Rectal smooth muscle tissue (tissue), 1 donor: ENCODE data around the gene SERGEF.

Experiments
- H3K27ac ChIP-seq: one replicate; pipeline ENCODE4 v1.7.0; 2013; ENCODE audit warnings: low read depth, low read length, inconsistent platforms
- H3K27me3 ChIP-seq: one replicate; pipeline ENCODE4 v1.7.0; 2013; ENCODE audit warnings: low read length; ENCODE audit not compliant: control insufficient read depth, insufficient read depth
- H3K36me3 ChIP-seq: one replicate; pipeline ENCODE4 v1.7.0; 2013; ENCODE audit warnings: low read length; ENCODE audit not compliant: control insufficient read depth, insufficient read depth
- H3K4me1 ChIP-seq: one replicate; pipeline ENCODE4 v1.7.0; 2013; ENCODE audit warnings: low read length; ENCODE audit not compliant: control insufficient read depth, insufficient read depth
- H3K4me3 ChIP-seq: one replicate; pipeline ENCODE4 v1.7.0; 2013; ENCODE audit warnings: low read length
- H3K9ac ChIP-seq: one replicate; pipeline ENCODE4 v1.7.0; 2013; ENCODE audit warnings: low read length

The SERGEF gene

DNA sequence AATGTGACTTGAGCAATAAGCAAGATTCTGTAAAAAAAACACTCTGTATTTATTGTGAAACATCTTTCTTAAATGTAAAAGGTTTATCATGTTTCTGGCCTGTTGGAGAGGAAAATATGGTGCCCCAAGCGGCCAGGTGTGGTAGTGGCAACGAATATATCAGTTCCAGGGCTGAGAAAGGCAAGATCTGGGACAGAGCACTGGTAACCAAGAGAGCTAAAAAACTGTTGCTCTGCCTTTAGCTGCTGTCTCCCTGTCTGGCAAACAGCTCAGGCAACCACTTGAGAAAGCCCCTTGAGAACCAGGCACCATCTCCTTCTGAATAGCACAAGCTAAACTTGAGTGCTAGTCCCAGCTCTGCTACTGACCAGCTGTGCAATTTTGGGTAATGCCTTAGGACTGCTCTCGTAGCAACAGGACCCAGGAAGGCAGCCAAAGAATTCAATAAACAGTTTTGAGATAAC, 148.3 kb downstream of the SERGEF start:
- H3K9ac ChIP-seq: no peak overlapping the region
- H3K36me3 ChIP-seq: peaks cover 3% of the 10 kb centered on the region
- H3K4me1 ChIP-seq: no peaks in the 10 kb centered on the region
- no peaks in the 10 kb centered on the region for H3K27me3 ChIP-seq
- H3K27ac ChIP-seq: no peak overlapping the region
- H3K4me3 ChIP-seq: no peak overlapping the region

DNA sequence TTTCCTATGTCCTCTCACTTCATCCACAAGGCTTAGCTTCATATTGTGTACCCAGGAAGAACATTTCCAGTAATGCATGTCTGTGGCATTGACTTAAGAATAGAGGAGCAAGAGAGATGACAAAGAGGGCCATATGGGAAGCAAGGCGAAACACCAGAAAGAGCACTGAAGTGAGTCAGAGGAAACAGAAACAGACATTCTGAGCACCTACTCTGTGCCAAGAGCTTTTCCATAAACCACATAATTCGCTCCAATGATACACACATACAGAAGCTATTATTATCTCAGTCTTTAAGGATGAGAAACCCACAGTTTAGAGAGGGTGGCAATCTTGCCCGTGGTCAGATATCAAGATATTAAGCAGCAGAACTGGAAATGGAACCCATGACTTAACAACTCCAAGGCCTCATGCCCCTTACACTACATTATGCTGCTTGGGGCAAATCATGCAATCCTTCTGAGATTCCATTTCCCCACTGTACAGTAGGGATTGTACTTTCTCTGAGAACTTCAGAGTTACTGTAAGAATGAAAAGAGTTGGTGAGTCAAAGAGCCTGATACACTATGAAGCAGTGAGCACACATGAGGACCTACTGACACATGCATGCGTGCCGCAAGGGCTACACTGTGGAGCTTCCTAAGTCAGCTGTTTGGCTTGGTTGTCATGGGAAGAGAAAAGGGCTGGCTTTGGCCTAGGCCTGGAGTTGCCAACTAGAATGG, 151.7 kb downstream of the SERGEF start:
- Histone ChIP-seq H3K9ac (no peak overlapping the region), H3K4me3 (no peak overlapping the region), H3K27me3 (no peaks in the 10 kb centered on the region), H3K27ac (no peak overlapping the region), H3K36me3 (peaks cover 3% of the 10 kb centered on the region), H3K4me1 (no peaks in the 10 kb centered on the region)

DNA sequence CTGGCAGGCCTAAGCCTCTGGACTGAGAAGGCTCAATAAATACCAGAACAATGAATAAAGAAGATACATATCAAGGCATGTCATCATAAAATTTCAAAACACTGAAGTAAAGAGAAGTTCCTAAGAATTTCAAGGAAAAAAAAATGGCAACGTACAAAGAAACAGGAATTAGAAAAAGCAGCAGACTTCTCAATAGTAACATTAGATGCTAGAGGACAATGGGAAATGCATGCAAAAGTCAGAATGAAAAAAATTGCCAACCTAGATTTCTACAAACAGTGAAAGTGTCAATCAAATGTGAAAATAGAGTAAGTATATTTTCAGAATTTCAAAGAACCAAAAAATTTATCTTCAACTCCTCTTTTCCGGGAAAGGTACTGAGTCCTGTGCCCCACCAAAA, 153.3 kb downstream of the SERGEF start:
- no peak overlapping the region for H3K4me3 ChIP-seq
- no peak overlapping the region for H3K9ac ChIP-seq
- H3K27ac ChIP-seq: no peak overlapping the region
- H3K4me1 ChIP-seq: no peaks in the 10 kb centered on the region
- no peaks in the 10 kb centered on the region for H3K27me3 ChIP-seq
- H3K36me3 ChIP-seq: peaks cover 3% of the 10 kb centered on the region

DNA sequence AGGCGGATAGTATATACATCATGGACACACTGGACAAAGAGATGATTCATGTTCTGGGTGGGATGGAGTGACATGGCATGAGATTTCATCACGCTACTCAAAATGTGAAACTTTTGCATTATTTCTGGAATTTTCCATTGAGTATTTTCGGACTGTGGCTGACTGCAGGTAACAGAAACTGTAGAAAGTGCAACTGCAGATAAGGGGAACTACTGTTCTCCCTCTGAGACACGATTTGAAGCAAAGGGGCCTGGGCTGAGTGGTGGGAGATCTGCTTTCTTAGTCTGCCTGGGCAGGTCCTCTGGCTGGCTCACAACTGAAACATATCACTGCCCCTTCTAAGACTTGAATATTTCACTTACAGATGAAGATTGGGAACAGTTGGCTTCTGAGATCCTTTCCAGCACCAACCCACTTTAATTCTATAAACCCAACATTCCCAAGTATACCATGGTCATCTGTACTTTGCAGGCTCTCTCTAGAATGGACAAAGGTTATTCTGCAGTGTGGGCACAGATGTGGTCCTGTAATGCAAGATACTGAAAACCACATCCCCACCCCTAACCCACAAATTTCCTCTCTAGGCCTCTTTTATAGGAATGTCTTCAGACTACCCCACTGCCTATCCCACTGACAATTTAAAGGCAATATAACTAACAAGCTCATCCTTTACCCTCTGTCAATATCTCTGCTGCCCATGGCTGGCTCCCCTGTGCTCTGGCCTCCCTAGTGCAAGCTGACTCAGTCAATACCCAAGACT, 157.1 kb downstream of the SERGEF start:
- H3K36me3 ChIP-seq: no peaks in the 10 kb centered on the region
- no peak overlapping the region for H3K4me3 ChIP-seq
- H3K27me3 ChIP-seq: no peaks in the 10 kb centered on the region
- H3K4me1 ChIP-seq: no peaks in the 10 kb centered on the region
- no peak overlapping the region for H3K9ac ChIP-seq
- H3K27ac ChIP-seq: no peak overlapping the region

DNA sequence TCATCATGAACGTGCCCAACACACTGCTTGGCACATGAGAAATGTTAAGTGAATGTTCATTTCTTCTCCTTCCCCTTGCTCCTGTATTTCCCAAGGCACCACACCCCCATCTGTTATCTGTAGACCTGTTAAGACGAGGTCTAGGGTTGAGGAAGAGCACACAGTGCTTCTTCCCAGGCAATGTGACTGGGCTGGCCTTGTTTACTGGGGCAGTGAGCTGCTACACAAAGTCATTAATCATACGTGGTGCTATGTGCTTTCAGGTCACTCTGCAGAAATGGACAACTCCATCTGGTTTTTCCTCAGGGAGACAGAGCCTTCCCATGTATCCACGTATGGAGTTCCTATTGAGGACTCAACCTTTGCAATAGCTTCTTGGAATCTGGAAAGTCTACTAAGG, 159.6 kb downstream of the SERGEF start:
- no peak overlapping the region for H3K9ac ChIP-seq
- no peaks in the 10 kb centered on the region for H3K36me3 ChIP-seq
- no peaks in the 10 kb centered on the region for H3K27me3 ChIP-seq
- no peak overlapping the region for H3K4me3 ChIP-seq
- H3K4me1 ChIP-seq: no peaks in the 10 kb centered on the region
- no peak overlapping the region for H3K27ac ChIP-seq

DNA sequence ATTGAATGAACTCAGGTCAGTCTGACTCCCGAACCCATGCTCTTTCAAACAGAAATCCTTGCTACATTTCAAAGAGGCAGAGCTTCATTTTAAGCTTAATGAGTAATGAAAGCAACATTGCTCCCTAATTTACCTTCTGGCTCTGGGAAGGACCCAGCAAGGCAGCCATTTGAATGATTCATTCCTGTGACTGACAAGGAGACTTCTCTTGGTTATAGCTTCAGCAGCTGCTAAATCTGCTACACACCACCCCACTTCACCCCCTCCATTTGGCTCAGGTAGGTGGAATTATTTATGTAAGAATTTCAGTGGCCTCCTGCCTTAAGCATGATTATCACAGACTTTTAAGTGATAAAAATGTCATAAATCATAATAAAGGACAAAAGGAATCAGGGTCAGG, 160.6 kb downstream of the SERGEF start:
- Histone ChIP-seq H3K27me3 (no peaks in the 10 kb centered on the region), H3K9ac (no peak overlapping the region), H3K27ac (no peak overlapping the region), H3K4me3 (no peak overlapping the region), H3K4me1 (no peaks in the 10 kb centered on the region), H3K36me3 (no peaks in the 10 kb centered on the region)

DNA sequence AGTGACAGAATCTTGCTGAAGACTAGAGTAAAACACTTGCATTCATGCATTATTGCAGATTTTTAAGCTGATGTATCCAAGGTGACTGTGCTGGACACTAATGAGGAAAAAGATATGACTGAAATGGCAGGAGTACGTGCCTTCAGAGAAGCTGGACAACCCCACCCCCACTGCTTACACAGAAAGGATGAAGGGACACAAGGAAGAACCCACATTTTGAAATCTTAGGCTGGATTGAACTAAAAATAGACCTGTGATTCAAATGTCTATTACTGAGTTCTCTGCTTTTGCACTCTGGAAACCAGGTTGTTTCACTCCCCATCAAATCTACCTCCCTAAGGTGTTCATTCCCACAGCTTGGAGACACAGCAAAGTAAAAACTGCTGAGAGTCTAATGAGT, 161.2 kb downstream of the SERGEF start:
- no peaks in the 10 kb centered on the region for H3K36me3 ChIP-seq
- no peak overlapping the region for H3K27ac ChIP-seq
- no peak overlapping the region for H3K9ac ChIP-seq
- H3K27me3 ChIP-seq: no peaks in the 10 kb centered on the region
- H3K4me3 ChIP-seq: no peak overlapping the region
- H3K4me1 ChIP-seq: no peaks in the 10 kb centered on the region

DNA sequence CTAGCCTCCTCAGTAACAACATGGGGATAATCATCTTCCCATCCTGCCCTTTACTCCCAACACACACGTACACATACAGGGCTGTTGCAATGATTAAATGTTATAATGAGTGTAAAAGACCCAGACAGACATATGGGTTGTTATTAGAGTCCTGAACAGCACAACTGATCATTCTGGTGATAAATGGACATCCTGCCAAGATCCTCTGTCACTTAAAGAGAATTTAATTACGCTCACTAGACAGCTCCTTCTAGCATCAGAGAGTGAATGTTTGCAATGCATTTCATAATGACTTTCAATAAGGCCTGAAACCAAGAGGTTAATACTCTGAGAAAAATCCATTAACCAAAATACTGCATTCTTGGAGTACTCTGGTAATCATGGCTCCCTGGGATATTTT, 162.5 kb downstream of the SERGEF start:
- H3K9ac ChIP-seq: no peak overlapping the region
- no peaks in the 10 kb centered on the region for H3K36me3 ChIP-seq
- no peaks in the 10 kb centered on the region for H3K27me3 ChIP-seq
- H3K4me1 ChIP-seq: no peaks in the 10 kb centered on the region
- H3K4me3 ChIP-seq: no peak overlapping the region
- H3K27ac ChIP-seq: no peak overlapping the region

DNA sequence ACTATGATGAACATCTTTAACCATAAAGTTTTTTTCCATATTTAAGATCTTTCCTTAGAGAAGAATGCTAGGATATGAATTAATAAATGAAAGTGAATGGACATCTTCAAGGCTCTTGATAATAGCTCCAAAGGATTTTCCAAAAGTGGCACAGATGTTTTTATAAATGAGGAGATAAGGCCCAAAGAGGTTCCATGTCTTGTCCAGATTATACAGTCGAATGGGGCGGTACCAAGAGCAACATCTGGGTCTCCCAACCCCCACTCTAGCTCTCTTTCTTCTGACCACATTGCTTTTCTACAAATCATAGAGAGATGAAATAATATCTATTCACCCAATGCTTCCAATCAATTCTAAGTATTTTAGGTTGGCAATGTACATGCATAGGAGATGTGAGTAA, 164.1 kb downstream of the SERGEF start:
- Histone ChIP-seq H3K27ac (no peak overlapping the region), H3K4me1 (no peaks in the 10 kb centered on the region)

DNA sequence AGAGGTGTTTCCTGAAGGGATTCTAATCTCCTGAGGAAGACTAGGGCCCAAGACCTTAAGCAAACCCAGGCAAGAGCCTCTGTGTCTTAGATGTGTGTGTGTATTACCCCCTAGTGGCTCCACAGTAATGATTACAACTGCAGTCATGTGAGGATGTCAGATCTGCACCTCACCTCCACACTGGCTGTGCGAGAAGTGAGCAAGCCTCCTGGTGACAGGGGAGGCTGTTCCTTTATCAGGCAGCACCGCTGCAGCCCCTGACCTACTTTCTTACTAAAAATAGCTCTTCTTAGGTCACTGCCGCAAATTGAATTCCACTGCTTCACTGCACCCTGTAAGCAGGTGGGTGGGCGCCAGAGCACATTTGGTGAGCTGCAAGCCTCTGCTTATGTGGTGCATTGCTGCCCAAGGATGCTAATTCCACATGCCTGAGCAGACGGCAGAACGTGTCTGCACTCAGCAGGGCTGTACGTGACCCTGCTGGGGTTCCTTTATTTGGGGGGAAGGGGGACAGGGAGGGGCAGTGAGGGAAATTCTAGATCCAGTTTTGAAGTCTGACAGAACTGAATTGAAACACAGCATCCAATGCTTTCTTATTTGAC, 165.9 kb downstream of the SERGEF start:
- Histone ChIP-seq H3K4me3 (no peak overlapping the region), H3K4me1 (no peaks in the 10 kb centered on the region), H3K36me3 (no peaks in the 10 kb centered on the region), H3K9ac (no peak overlapping the region), H3K27me3 (no peaks in the 10 kb centered on the region), H3K27ac (no peak overlapping the region)

More for the DNA sequence above, 164.1 kb downstream of the SERGEF start:
- H3K36me3 ChIP-seq: no peaks in the 10 kb centered on the region
- no peak overlapping the region for H3K4me3 ChIP-seq
- no peak overlapping the region for H3K9ac ChIP-seq
- no peaks in the 10 kb centered on the region for H3K27me3 ChIP-seq

DNA sequence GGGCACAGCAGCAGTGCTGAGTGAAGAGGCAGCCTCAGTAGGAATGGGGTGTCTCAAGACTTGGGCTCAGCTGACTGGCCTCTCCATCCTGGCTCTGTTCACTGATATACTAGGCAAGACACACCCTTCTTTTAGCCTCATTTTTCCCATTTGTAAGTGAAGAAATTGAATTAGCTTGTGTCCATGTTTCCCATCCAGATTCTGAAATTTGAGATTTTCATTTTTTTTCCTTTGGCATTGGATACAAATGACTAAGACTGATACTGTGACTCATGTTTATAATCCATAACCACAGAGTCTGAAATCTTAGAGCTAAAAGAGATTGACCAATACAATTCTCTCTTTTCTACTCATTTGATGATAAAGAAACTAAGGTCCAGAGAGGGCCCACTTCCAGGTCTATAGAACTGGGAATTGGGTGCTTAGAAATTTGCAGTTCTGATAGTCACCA, 167.4 kb downstream of the SERGEF start:
- H3K27ac ChIP-seq: no peak overlapping the region
- H3K36me3 ChIP-seq: no peaks in the 10 kb centered on the region
- no peak overlapping the region for H3K4me3 ChIP-seq
- no peaks in the 10 kb centered on the region for H3K27me3 ChIP-seq
- no peaks in the 10 kb centered on the region for H3K4me1 ChIP-seq
- H3K9ac ChIP-seq: no peak overlapping the region

DNA sequence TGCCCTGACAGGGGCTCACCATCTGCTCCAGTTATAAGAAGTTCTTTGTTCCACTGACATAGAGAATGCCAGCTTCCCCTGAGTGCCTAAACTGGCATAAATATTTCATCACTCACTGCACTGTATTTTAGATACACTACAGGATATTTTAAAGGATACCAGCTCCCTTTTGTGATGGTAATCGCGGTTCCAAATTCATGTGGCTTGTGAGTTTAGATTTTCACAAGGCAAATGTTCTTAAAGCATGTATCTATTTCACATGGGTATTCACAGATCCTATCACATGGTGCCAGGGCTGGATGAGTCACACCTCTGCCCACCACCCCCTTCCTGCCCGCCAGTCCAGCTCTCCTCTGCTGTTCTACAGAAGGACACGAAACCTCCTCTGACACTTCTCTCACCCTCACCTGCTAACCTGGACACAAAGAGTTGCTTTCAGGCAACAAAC, 172.7 kb downstream of the SERGEF start:
- no peaks in the 10 kb centered on the region for H3K27me3 ChIP-seq
- H3K36me3 ChIP-seq: no peaks in the 10 kb centered on the region
- H3K27ac ChIP-seq: no peak overlapping the region
- no peak overlapping the region for H3K9ac ChIP-seq
- H3K4me3 ChIP-seq: no peak overlapping the region
- no peaks in the 10 kb centered on the region for H3K4me1 ChIP-seq
